IMR-90 (cell line): ENCODE results near the gene A1BG.

ENCODE experiments used
- TF ChIP-seq, protein P1 (sequence below): conservative IDR thresholded peaks from 2 replicates; pipeline ENCODE4 v1.5.1; 2012; ENCODE audit warnings: mild to moderate bottlenecking, low read depth, low read length, improper control_type of control experiment
- TF ChIP-seq, protein P2 (sequence below): fragments of 150-350 bp; IDR thresholded peaks from 2 replicates; pipeline ENCODE4 v1.6.1; 2017; ENCODE audit warnings: mild to moderate bottlenecking, antibody characterized with exemption, low read length, low read depth

DNA sequence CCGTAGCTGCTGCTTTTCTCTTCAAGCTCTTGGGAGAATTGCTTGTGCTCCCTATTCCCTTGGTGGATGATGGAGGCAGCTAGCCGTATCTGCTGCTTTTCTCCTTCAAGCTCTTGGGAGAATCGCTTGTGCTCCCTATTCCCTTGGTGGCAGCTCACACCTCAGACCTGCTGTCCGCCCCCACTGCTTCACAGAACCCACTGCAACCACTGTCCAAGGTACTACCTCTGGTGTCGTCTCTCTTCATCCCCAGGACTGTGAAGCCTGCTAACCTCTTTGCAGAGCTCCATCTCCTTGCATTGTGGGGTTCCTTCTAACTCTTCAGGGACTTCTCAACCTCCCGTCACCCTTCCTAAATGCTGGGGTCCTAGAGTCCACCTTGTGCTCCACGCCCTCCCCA, 52.7 kb downstream of the A1BG start:
- TF ChIP-seq, protein P1, sequence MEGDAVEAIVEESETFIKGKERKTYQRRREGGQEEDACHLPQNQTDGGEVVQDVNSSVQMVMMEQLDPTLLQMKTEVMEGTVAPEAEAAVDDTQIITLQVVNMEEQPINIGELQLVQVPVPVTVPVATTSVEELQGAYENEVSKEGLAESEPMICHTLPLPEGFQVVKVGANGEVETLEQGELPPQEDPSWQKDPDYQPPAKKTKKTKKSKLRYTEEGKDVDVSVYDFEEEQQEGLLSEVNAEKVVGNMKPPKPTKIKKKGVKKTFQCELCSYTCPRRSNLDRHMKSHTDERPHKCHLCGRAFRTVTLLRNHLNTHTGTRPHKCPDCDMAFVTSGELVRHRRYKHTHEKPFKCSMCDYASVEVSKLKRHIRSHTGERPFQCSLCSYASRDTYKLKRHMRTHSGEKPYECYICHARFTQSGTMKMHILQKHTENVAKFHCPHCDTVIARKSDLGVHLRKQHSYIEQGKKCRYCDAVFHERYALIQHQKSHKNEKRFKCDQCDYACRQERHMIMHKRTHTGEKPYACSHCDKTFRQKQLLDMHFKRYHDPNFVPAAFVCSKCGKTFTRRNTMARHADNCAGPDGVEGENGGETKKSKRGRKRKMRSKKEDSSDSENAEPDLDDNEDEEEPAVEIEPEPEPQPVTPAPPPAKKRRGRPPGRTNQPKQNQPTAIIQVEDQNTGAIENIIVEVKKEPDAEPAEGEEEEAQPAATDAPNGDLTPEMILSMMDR, result no peak
- TF ChIP-seq, protein P2, sequence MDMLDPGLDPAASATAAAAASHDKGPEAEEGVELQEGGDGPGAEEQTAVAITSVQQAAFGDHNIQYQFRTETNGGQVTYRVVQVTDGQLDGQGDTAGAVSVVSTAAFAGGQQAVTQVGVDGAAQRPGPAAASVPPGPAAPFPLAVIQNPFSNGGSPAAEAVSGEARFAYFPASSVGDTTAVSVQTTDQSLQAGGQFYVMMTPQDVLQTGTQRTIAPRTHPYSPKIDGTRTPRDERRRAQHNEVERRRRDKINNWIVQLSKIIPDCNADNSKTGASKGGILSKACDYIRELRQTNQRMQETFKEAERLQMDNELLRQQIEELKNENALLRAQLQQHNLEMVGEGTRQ, result no peak
